Stimulated activated CD8-positive, alpha-beta memory T cell treated with anti-CD3 and anti-CD28 coated beads, Interleukin-2, amount 100 ng/mL, for 48 hours (primary cell): ENCODE data around the gene C16orf74.
A peak's percentile ranks its signal among the peaks of the same experiment; 100 is the strongest.

Source experiments
- DNase-seq, 2 donors: peaks; one replicate each; pipeline ENCODE4 v3.0.0-alpha.2; 2020; ENCODE audit warnings: low read depth in 2 of 2

Gene C16orf74

GRCh38 chr16:85674418-85674755 is 76.5 kb downstream of the C16orf74 start:
- no peak for DNase-seq

GRCh38 chr16:85673529-85674417 is 77.1 kb downstream of the C16orf74 start:
- no peak for DNase-seq

DNA sequence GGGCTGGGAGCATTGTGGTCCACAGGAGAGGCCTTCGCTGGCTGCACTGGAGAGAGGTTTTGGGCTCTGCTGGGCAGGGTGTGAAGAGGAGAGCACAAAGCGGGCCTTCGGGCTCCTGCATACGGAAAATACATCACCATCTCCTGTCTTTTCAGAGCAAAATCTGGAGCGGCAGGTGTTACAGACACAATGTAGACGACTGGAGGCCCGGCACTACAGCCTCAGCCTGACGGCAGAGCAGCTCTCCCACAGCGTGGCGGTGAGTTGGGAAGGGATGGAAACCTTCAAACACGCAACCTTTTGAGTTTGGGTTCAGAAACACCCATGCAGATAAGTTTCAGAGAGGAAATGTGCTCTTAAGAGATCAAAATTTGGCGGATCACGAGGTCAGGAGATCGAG is 80.1 kb downstream of the C16orf74 start:
- no peak for DNase-seq

- DNase-seq: no peak
Measured at GRCh38 chr16:85668676-85669424, 82.0 kb downstream of the C16orf74 start.

GRCh38 chr16:85667841-85668413 is 83.0 kb downstream of the C16orf74 start:
- no peak for DNase-seq

DNA sequence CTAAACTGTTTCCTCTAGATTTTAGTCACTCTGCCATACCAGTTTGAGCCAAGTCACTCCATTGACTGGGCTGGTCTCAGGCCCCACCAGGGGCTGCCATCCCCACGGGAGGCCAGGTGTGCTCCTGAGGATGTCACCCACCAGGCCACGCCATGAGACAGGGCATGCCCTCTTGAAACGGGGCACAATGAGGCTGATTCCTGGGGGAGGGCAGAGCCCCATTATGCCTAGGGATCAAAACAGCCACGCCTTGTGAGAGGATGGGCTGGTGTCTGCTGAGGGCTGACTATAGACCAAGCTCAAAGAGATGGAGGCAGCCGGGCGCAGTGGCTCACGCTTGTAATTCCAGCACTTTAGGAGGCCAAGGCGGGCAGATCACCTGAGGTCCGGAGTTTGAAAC is 83.6 kb downstream of the C16orf74 start:
- no peak for DNase-seq

DNA sequence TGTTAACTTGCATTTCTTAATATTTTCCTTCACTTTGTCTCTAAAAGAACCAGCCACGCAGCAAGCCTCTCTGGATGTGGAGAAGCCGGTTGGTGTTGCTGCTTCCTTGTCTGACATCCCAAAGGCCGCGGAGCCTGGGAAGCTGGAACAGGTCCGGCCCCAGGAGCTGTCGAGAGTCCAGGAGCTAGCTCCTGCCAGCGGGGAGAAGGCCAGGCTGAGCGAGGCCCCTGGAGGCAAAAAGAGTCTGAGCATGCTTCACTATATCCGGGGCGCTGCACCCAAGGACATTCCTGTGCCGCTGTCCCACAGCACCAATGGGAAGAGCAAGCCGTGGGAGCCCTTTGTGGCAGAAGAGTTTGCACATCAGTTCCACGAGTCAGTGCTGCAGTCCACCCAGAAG is 85.0 kb downstream of the C16orf74 start:
- no peak for DNase-seq

- no peak for DNase-seq
Measured at GRCh38 chr16:85665373-85665740, 85.5 kb downstream of the C16orf74 start.

DNA sequence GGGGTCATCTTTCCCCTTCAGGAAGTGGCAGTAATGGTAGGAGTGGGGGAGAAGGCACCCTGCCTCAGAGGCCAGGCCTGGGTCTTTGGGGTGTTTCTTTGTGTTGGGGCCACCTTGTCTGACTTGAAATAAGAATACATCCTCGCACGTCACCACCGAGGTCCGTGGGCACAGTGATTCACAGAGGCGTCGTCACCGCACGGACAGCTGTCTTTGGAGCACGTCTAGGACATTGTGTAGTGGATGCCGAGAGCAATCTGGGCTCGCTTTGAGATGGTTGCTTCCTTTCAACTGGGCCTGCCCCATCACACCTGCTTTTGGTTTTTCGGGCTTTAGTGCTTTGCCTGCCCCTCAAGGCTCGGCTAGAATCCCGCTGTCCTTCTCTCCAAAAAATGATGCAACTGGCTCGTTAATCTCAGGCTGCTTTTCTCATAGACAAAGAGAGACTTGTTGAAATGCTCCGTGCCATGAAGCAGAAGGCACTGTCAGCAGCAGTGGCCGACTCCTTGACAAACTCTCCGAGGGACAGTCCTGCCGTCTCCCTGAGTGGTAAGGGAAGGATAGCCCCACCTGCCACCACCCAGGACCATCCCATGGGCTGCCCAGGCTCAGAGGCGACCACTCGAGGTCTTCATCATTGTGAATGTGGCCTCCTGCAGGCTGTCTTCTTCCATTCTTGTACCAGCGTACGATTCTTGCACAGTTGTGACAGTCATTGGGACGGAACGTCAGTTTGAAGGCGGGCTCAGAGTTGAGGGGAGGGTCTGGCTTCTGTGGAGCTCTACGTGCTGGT is 86.1 kb downstream of the C16orf74 start:
- DNase-seq: no peak

DNA sequence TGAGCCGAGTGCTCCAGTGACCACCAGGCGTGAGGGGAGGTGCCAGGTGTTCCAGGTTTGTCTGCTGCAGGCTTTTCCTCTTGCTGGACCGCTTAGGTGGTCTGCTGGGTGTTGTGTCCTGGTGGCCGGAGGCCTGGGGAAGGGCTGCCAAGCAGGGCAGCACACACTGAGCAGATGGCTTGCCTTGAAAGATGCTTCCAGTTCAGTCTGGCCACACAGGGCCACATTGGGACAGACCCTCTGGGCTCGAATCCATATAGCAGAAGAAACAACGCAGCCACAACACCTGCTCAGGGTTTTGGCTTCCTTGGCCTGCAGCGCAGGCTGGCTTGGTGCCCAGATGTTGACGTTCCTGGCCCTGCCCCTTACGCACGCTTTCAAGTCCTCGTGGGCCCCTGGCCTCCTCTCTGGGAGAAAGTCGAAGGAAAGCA is 87.0 kb downstream of the C16orf74 start:
- no peak for DNase-seq

GRCh38 chr16:85662976-85663830 is 87.7 kb downstream of the C16orf74 start:
- no peak for DNase-seq

DNA sequence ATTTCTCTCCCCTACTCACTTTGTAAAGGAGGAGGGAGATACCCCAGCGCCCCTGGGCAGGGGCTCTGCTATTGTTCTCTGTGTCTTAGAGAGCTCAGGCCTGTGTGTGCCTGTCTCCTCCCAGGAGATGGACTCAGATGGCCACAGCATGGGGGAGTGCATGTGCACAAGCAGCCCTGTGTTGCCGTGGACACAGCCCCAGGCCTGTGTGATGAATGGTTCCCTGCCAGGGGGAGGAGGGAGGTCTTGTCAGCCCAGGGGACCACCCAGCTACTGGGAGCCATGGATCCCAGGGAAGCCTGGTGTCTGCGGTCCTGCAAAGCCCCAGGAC is 88.4 kb downstream of the C16orf74 start:
- no peak for DNase-seq

DNA sequence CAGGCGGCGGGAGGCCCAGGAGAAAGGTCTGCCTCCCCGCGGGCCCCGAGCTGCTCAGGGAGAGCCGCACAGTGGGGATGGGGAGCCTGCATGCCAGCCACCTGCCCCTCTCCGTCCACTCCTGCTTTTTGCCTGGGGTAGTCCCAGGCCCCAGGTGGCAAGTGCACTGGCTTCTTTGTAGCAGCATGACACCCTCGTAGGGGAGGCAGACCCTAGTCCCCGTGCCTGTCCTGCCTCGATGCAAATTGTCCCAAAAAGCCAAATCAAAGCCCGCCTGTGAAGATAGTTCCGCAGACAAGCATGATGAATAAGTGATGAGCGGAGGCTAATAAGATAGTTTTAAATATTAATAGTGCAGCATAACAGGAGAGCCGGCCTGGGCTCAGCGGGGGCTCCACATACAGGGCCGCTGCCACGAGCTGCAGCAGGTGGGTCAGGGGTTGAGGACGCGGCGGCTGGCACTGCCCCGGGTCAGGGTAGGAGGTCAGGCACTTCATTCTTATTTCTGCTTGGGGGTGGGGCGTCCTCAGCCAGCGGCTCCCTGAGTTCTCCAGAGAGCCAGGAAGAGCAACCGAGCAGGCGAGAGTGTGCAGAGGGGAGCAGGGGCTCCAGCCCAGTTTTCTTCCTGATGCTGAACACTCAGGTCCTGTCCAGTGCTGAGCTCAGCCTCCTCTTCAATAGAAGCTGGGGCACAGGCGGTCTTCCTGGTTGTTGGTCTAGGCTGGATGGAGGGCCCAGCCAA is 89.0 kb downstream of the C16orf74 start:
- no peak for DNase-seq

- DNase-seq: no peak
Measured at GRCh38 chr16:85660843-85661739, 89.8 kb downstream of the C16orf74 start.

GRCh38 chr16:85659805-85660511 is 90.9 kb downstream of the C16orf74 start:
- DNase-seq: peak; percentile 61 to 64

DNA sequence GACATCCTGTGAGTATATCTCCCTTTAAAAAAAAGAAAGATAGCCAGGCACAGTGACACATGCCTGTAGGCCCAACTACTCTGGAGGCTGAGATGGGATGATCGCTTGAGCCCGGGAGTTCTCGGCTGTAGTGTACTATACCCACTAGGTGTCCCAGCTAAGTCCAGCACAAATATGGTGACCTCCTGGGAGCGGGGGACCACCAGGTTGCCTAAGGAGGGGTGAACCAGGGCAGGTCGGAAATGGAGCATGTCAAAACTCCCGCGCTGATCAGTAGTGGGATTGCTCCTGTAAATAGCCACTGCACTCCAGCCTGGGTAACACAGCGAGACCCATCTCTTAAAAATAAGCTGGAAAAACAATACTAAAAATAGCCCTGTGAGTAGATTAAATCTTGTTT is 91.6 kb downstream of the C16orf74 start:
- DNase-seq: no peak

- DNase-seq: no peak
Measured at GRCh38 chr16:85658504-85659326, 92.2 kb downstream of the C16orf74 start.

DNA sequence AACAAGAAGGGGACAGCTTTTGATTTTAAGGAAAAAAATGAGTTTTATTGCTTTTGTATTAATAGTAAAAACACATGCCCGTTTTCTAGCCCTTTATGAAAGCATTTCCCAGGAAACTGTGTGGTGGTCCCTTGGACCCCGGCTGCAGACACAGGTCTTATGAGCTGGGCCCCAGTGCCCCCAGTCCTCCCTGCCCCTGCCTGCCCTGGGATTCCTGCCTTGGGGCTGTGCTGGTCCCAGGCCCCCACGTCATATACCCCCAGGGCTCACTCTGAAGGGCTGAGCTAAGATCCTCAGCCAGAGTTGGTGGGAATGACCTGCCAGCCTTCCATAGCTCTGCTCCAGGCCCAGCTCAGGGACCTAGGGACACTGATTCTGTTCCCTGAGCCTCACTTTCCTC is 92.9 kb downstream of the C16orf74 start:
- no peak for DNase-seq
